HEK293T (cell line): Measurements from ENCODE around the gene RBP3.

Source experiments
- BHLHE40 ChIP-seq: fragments of 450-650 bp; IDR thresholded peaks from 2 replicates; pipeline ENCODE4 v1.6.1; 2016; ENCODE audit warnings: mild to moderate bottlenecking, moderate library complexity, borderline replicate concordance
- FOXA1 ChIP-seq: fragments of 450-650 bp; IDR thresholded peaks from 2 replicates; pipeline ENCODE4 v1.6.1; 2016; ENCODE audit warnings: mild to moderate bottlenecking
- FOXK2 ChIP-seq: fragments of 450-650 bp; IDR thresholded peaks from 2 replicates; pipeline ENCODE4 v1.6.1; 2016; ENCODE audit warnings: mild to moderate bottlenecking
- L3MBTL2 ChIP-seq: fragments of 450-650 bp; conservative IDR thresholded peaks from 2 replicates; pipeline ENCODE4 v1.6.1; 2016; ENCODE audit warnings: mild to moderate bottlenecking
- NFRKB ChIP-seq: fragments of 450-650 bp; IDR thresholded peaks from 2 replicates; pipeline ENCODE4 v1.6.1; 2016; ENCODE audit warnings: mild to moderate bottlenecking, moderate library complexity

GRCh38 chr10:47337310-47337709, 10.9 kb upstream of the RBP3 start:
- TF ChIP-seq FOXA1 = no peak
- TF ChIP-seq FOXK2 = no peak
- TF ChIP-seq L3MBTL2 = no peak
- no peak for TF ChIP-seq BHLHE40
- TF ChIP-seq NFRKB = no peak
